HG03097 (cell line): ENCODE data around the gene CCDC85B.
"Not testable (repeated sequence)": the region's sequence is repeated elsewhere in the genome, so short reads cannot be mapped to it uniquely, and the experiment has no call there.

Source experiments
- ATAC-seq: cut with Tn5 transposase; IDR thresholded peaks from one replicate; pipeline ENCODE4 v1.9.1; 2021; ENCODE audit not compliant: unreplicated experiment, low FRiP score

CCDC85B gene

DNA sequence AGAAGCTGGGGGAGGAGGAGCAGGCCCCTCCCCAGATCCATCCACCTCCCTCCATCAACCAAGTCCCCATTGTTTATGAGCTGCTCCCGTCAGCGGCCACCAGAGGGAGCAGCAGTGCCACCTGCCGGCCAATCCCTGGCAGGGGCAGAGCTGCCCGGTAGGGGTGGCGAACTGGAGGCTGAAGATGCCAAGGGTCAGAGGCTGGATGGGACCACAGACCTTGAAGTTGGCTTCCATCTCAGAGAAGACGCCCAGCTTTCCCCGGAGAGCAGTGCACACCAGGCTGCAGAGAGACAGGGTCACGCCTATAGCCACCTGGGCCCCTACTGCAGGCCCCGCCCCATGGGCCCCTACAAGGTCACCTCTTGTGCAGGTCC is 5.8 kb upstream of the CCDC85B start:
- ATAC-seq: no peak

DNA sequence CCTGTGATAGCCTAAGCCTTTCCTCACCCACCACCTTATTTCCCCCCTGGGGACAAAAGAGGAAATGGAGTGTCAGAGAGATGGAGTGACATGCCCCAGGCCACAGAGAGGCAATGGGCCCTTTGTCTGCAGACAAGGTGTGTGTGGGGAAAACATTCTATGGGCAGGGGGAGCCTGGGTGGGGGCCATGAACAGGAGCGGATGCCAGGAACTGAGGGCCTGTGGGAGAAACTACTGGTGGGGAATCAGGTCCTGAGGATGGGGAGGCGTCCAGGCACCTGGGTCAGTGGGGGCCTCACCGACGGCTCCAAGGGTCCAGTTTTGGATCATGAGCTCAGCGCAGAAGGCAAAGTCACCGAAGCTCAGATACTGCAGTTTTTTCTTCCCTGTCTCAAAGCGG is 5.2 kb upstream of the CCDC85B start:
- no peak for ATAC-seq

- no peak for ATAC-seq
These were observed 4.5 kb upstream of the CCDC85B start for GRCh38 chr11:65885808-65886536.

GRCh38 chr11:65886826-65887722 is 3.4 kb upstream of the CCDC85B start:
- no peak for ATAC-seq

DNA sequence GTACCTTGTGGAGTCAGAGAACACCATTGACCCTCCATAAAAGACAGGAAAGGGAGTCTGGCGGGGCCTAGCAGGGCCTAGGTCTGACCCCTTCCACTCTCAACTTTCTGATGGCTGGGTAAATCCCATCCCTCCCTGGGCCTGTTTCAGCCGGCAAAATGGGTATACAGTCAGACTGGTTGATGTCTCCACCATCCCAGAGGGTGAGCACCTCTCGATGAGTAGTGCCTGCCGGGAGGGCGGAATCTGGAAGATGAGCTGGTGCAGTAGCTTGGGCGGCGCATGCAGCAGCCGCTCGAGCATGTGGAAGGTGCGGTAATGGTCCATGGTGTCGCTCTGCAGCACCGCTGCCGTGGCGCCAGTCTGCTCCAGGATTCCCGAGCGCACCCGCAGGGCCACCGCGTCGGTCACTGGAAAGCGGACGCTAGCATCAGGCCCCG is 2.7 kb upstream of the CCDC85B start:
- no peak for ATAC-seq

DNA sequence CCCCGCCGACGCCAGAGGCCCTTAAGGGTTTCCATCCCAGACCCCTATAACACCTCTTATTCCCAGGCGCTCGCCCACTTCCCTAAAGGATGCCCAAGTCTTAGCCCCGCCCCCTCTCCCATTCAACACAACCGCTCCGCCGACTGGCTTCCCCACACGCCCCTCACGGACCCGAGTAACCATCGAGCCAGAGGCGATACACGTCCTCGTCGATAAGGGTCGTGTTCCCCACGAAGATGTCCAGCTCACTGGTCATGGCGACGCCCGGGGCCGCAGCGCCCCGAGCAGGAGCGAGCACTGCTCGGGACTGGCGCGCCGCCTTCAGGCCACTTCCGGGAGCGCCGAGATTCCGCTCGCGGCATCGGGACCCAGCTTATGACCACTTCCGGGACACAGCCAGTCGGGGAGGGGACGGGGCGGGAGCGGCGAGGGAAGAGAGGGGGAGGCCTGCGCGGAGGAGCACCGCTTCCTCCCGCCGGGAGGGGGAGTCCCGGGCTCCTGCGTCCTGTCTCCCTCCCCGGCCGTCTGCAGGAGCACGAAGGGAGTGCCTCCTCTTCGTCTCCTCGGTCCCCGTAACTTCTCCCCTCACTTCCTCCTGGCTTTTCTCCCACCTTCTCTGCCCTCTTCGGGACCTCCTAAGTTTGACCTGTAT is 2.2 kb upstream of the CCDC85B start, which contains the start of gene FIBP:
FIBP (minus strand) TSS at position 309 of the 652 bp plus-strand sequence; CDS start at position 256, 53 bp downstream.
- peak; percentile 38 for ATAC-seq

DNA sequence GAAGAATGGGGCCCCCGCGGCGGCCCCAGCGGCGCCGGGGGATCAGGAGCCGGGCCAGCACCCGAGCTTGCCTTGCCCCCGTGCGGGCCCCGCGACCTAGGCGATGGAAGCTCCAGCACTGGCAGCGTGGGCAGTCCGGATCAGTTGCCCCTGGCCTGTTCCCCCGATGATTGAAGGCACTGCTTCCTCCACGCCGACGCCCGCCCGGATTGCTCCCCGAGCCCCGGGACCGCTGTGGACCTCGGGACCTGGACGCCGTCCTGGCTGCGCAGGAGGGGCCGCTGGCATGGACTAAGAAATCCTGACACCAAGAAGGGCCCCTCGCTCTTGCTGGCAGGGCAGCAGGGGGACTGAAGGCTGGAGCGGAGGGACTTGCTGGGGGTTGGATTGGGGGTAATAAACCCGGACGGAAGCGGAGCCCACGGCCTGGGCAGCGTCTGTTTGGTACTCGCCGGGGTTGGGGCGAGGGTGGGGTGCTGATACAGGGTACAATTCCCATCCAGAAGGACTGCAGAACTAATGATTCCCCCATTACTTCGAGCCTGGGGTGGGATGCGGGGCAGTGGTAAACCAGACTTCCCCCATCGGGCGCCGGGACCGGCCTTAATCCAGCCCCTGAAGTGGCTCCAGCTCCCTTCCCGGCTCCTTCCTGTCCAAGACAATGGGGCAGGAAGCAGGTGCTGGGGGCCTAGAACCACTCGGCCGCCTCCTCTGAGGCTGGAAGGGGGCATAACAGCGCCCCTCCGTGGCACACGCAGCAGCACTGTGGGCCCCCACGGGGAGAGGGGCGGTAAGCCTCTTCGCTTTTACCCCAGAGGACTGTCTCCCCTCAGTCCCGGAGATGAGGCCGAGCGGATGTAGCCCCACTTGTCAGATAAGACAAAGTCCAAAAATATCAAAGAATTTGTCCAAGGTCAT is 1.0 kb downstream of the CCDC85B start:
- no peak for ATAC-seq

- not testable (repeated sequence) for ATAC-seq
These were observed 1.7 kb downstream of the CCDC85B start for GRCh38 chr11:65892137-65892540.

- ATAC-seq: no peak
These were observed 2.3 kb downstream of the CCDC85B start for GRCh38 chr11:65892661-65893317.

DNA sequence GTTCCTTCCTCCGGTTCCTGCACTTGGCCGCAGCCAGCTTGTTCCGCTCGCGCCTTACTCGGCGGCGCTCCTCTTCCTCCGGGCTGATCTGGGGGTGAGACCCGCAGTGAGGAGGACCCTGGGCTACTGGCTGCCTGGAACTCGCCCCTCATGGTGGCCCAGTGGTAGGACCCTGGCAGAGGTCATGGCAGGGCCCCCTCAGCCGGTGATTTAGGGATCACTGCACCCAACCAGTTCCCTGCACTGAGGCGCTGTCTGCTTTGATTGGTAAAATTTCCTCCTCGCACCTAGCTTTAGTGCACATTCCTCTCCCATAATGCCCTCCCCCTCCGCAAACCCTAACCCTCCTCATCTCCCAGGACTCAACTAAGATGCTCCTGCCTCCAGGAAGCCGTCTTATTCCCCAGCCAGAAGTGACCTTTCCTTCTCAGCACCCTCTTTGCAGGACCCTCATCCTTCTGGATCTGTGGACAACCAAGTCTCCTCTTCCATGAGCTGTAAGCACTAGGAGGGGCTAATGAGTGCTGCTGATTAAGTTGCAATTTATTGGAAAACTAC is 3.6 kb downstream of the CCDC85B start:
- no peak for ATAC-seq

GRCh38 chr11:65895482-65895981 is 5.1 kb downstream of the CCDC85B start:
- no peak for ATAC-seq

DNA sequence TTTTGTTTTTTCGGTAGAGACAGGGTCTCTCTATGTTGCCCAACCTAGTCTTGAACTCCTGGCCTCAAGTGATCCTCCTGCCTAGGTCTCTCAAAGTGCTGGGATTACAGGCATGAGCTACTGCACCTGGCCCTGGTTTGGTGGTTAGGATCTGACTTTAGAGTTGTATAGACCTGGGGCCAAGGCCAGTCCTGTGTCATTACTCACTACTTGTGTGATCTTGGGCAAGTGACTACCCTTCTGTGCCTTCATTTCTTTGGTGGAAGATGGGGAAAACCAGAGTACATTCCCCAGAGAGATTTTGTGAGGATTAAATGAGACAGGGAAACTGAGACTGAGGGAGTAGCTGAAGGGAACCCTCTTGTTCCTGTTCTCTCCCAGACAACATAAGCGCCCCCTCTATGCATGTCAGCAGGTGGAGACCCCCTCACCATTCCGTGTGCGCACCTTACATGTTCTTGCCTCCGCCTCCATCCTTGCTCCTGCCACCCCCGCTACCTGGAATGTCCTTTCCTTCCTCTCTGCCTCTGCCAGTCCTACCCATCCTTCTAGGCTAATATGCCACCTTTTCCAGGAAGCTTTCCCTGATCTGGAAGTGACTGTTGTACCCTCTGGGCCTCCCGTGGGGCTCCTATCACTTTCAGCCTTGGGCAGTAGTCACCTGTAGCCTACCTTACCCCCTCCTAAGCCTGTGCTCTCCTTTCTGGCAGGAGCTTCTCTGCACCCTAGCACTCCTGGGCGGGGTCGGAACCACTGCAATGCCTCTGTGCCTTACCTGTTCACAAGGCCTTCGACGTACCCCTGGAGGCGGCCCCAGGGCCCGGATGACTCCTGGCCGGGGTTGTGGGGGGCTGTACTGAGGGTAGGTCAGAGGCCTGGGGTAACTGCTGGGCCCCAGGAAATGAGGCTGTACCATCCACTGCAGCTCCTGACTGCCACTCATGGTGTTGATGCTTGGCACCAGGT is 5.8 kb downstream of the CCDC85B start:
- no peak for ATAC-seq

DNA sequence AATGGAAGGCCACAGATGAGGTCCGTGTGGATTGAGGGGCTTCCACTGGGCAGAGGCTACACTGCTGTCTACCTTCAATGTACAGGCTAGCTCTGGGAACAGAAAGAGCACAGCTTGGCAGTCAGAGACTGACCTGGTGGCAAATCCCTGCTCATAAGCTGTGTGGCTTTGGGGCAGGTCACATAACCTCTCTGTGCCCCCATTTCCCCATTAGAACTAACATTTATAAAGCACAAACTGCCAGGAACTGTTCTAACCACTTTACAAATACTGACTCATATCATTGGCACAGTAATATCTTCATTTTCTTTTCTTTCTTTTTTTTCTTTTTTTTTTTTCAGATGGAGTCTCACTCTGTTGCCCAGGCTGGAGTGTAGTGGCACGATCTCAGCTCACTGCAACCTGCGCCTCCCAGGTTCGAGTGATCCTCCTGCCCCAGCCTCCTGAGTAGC is 6.6 kb downstream of the CCDC85B start:
- ATAC-seq: no peak

DNA sequence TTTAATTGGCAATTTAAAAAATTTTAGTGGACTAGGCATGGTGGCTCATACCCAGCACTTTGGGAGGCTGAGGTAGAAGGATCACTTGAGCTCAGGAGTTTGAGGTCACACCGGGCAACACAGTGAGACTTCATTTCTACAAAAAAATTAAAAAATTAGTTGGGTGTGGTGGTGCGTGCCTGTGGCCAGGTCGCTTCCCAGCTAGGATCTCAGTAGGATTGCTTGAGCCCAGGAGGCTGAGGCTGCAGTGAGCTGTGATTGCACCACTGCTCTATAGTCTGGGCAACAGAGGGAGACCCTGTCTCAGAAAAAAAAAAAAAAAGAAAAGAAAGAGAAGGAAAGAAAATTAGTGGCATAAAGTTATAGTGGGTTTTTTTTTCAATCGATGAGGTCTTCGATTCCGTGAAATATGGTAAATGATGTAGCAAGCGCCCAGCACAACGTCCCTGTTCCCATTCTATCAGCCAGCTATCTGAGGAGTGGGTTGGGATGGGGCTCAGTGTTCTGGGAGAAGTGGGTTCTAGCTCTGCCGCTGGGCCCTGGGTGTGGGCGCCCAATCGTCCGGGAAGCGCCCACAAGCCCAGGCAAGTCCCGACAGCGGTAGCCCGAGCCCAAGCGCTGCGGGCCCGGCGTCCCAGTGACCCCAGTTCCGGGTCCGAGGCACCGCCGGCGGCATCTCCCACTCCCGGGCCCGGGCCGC is 8.3 kb downstream of the CCDC85B start:
- no peak for ATAC-seq

DNA sequence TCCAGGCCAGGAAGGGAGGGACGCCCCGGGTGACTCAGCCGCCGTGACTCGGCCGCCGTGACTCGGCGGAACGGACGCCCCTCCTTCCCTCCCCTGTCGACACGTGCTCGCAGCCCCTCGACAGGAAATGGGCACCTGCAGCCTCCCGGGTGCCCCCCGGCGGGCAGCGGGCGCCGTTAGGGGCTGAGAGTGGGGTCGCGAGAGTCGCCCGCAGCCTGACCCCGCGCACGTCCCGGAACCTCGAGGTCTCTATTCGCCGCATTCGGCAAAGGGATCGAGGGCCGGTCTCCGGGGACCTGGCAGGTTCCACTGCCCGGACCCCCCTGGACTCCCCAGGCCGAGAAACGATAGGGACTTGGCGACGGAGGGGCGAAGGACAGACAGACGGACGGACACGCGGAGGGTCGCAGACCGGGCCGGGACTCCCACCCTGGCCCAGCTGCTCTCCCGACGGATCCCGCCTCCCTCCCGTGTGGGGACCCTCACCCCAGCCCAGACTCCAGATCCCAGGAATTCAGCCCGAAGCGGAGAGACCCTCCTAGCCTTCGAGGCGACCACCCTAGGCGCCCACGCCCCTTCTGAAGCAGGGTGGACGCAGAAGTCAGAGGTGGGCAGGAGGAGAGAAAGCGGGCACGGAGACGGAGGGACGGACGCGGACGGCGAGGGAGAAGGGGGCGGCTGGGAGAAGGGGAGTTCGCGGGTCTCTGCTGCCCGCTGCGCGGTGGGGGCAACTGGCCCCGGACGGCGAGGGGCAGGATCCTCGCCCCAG is 9.1 kb downstream of the CCDC85B start:
- no peak for ATAC-seq

- ATAC-seq: peak; percentile 79
These were observed 9.8 kb downstream of the CCDC85B start, which contains the start of gene FOSL1 for GRCh38 chr11:65900125-65900898. Gene FOSL1, minus strand, starts transcription at chr11:65900388. Its CDS starts 49 bp downstream, at chr11:65900339.
